GM18951 (cell line): ENCODE measurements around the gene MYH16.
"Not testable (repeated sequence)": the region's sequence is repeated elsewhere in the genome, so short reads cannot be mapped to it uniquely, and the experiment has no call there.

Experiments used
- POLR2A ChIP-seq: IDR thresholded peaks from 4 replicates; pipeline ENCODE4 v1.6.1; 2011; ENCODE audit warnings: mild to moderate bottlenecking; ENCODE audit not compliant: insufficient read length, insufficient read depth; ENCODE audit errors: extremely low read depth
- in situ Hi-C: fragments of 300-500 bp; cut with MboI; formaldehyde crosslinking; loops from one replicate; pipeline ENCODE4 v1.12.0; 2022; ENCODE audit warnings: low sequenced_read_pairs, mixed read lengths, inconsistent platforms; ENCODE audit not compliant: unreplicated experiment

MYH16 gene

GRCh38 chr7:99272476-99273045, at the start of gene MYH16:
Gene MYH16 (plus strand): TSS chr7:99272839.
- in situ Hi-C loops: no loop called here
- TF ChIP-seq POLR2A: no peak

DNA sequence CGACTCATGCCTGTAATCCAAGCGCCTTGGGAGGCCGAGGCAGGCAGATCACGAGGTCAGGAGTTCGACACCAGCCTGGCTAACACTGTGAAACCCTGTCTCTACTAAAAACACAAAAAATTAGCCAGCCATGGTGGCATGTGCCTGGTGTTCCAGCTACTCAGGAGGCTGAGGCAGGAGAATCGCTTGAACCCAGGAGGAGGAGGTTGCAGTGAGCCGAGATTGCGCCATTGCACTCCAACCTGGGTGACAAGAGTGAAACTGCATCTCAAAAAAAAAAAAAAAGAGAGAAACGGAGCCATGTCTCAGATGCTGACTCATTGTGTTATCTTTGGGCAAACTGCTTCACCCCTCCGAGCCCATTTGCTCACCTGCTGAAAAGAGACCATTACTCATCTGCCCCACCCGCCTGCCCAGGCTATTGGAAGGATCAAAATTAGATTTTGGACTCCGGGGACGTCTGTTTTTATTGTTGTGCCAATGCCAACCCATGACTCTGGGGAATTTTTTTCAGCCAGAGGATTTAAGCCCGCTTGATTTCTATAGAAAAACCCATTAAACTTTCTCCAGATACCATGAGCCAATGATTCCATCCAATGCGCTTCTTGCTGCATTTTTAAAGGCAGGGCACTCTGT, 48.3 kb upstream of the MYH16 start:
- in situ Hi-C loops: not testable (repeated sequence)

DNA sequence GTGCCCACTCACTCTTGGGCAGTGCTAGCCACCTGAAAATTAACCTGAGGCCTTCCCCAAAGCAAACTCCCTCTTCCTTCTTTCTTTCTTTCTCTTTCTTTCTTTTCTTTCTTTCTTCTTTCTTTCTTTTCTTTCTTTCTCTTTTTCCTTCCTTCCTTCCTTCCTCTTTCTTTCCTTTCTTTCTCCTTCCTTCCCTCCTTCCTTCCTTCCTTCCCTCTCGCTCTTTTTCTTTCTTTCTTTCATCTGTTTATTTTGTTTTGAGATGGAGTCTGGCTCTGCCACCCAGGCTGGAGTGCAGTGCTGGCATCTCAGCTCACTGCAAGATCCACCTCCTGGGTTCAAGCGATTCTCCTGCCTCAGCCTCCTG, 47.8 kb upstream of the MYH16 start:
- TF ChIP-seq POLR2A: no peak
- in situ Hi-C loops: no loop called here

DNA sequence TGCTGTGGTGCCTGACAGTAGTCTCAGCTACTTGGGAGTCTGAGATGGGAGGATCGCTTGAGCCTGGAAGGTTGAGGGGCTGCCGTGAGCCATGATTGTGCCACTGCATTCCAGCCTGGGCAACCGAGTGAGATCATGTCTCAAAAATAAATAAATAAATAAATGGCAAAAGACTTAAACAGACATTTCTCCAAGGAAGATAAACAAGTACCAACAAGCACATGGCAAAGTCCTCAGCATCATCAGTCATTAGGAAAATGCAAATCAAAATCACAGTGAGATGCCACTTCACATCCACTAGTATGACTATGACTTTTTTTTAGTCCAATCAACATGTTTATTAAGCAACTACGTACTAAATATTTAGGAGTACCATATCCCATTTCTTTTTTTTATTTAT, 43.4 kb upstream of the MYH16 start:
- TF ChIP-seq POLR2A: no peak
- in situ Hi-C loops: no loop called here

GRCh38 chr7:99232082-99232770, 40.4 kb upstream of the MYH16 start:
- TF ChIP-seq POLR2A: no peak
- in situ Hi-C loops: no loop called here

DNA sequence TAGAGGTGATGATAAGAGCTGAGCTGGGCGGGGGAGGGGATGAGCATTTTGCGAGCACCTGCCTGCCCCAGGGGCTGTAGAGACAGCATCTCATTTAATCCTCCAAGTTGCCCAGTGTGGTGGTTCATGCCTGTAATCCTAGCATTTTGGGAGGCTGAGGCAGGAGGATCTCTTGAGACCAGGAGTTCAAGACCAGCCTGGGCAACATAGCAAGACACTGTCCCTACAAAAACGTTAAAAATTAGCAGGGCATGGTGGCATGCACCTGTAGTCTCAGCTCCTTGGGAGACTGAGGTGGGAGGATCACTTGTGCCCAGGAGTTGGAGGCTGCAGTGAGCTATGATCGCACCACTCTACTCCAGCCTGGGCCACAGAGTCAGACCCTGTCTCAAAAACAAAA, 39.7 kb upstream of the MYH16 start:
- in situ Hi-C loops: not testable (repeated sequence)

DNA sequence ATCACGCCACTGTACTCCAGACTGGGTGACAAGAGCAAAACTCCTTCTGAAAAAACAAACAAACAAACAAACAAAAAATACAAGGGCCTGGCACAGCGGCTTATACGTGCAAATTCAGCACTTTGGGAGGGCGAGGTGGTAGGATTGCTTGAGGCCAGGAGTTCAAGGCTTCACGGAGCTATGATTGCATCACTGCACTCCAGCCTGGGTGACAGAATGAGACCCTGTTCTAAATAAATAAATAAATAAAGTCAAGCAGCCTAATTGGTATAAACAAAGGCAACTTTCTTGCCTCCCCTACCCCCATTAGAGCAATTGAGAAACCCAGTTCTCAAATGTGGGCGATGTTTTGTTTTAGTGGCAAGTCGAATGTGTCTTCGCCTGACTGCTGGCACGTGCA, 38.5 kb upstream of the MYH16 start:
- in situ Hi-C loops: no loop called here
- TF ChIP-seq POLR2A: no peak

DNA sequence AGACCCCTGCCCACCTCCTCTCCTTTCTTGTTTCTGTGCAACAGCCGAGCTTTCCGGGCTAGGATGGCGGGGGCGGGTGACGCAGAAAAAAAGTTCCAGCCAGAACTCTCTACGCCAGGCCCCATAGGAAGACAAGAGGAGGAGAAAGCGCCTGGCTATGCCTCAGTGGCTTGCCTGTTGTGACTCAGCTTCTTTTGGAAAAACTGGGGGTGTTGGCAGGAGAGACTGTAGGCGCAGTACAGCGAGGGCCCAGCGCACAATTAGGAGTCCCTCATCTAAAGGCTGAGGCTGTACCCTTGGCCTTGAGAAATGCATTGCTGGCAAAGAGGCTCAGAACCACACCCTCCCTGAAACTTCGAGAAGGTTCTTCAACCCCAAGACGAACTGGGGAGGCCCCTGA, 36.7 kb upstream of the MYH16 start:
- no peak for TF ChIP-seq POLR2A
- in situ Hi-C loops: no loop called here

- in situ Hi-C loops: not testable (repeated sequence)
Measured at GRCh38 chr7:99237876-99238275, 34.8 kb upstream of the MYH16 start.

DNA sequence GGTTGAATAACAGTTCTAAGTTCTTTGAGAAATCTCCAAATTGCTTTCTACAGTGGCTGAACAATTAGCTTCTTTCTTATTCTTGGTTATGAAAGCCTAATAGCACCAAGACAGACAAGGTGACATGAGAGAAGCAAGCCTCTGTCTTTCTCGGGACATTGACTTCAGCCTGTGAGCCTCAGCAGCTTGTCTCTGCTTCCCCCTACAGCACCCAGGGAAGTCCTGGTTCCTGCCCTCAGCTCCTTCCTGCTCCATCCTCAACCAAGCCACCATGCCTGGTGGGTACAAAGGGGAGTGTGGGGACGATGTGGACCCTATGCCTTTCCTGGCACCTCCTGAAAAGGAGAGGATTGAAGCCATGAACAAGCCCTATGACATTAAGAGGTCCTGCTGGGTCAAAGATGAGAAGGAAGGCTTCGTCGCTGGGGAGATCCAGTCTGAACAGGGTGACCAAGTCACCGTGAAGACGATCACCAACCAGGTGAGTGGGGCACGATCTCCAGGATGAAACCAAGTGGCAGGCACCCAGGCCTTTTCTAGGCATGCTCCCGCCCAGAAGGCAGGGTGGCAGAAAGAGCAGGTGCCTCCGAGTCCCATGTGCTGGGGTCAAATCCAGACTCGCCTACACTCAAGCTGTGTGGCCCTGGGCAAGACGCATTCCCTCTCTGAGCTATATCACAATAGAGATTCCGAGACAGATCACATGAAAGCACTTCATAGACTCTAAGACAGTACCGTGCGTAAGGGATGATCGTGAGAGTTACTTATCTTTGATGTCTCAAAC, 33.9 kb upstream of the MYH16 start:
- in situ Hi-C loops: no loop called here
- TF ChIP-seq POLR2A: no peak

- no peak for TF ChIP-seq POLR2A
- in situ Hi-C loops: no loop called here
Measured at GRCh38 chr7:99242682-99243081, 30.0 kb upstream of the MYH16 start.

- no peak for TF ChIP-seq POLR2A
- in situ Hi-C loops: no loop called here
Measured at GRCh38 chr7:99243751-99244337, 28.8 kb upstream of the MYH16 start.

DNA sequence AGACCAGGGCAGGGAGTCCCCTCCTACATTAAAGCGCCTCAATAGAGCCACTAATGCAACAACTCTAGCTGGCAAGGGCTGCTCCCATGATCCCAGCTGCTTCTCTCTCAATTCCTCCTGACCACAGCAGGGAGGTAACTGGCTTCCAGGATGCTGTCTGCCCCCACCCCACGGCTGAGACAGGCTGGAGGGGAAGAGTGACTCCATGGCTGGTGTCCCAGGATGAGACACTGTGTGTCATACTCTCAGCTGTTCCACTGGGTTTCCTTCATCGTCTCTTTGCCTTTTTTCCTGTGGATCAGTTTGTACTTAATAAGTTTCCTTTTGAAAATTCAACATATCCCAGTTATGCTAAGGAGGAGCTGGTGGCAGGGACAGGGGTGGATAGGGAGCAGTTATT, 27.7 kb upstream of the MYH16 start:
- in situ Hi-C loops: no loop called here
- TF ChIP-seq POLR2A: no peak
